SK-N-SH treated with all-trans-retinoic acid at 6 μM for 48 hours (cell line): ENCODE measurements around the gene ZNF692.

Source experiments
- PPARA ChIP-seq: fragments of 250-450 bp; sonication (Bioruptor Pico); IDR thresholded peaks from 2 replicates; pipeline ENCODE4 v1.5.0; 2020; ENCODE audit warnings: mild to moderate bottlenecking, borderline replicate concordance
- TF ChIP-seq, protein P1 (sequence below): fragments of 250-450 bp; sonication (Bioruptor Pico); IDR thresholded peaks from 2 replicates; pipeline ENCODE4 v1.8.0; 2020; ENCODE audit warnings: mild to moderate bottlenecking, moderate library complexity, borderline replicate concordance

- TF ChIP-seq, protein P1, sequence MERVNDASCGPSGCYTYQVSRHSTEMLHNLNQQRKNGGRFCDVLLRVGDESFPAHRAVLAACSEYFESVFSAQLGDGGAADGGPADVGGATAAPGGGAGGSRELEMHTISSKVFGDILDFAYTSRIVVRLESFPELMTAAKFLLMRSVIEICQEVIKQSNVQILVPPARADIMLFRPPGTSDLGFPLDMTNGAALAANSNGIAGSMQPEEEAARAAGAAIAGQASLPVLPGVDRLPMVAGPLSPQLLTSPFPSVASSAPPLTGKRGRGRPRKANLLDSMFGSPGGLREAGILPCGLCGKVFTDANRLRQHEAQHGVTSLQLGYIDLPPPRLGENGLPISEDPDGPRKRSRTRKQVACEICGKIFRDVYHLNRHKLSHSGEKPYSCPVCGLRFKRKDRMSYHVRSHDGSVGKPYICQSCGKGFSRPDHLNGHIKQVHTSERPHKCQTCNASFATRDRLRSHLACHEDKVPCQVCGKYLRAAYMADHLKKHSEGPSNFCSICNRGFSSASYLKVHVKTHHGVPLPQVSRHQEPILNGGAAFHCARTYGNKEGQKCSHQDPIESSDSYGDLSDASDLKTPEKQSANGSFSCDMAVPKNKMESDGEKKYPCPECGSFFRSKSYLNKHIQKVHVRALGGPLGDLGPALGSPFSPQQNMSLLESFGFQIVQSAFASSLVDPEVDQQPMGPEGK (CRISPR knock-in tag) = no peak
- TF ChIP-seq PPARA (CRISPR knock-in tag) = no peak
Measured at GRCh38 chr1:248906009-248906752, 47.3 kb upstream of the ZNF692 start, which contains the start of gene PGBD2.
